Measurements from ENCODE around the gene GBF1. TPM values are rescaled to one million over a fixed set of nuclear protein-coding genes. Genes with fewer than 3 reads are reported as not detected.

Gene GBF1
- total and polyA plus RNA-seq, 2 experiments from 2014 or later: 43.1 to 55.4 TPM

- Histone ChIP-seq H4K20me1 (ENCODE audit: insufficient read depth, poor library complexity, severe bottlenecking) (peaks cover 72% of the 10 kb centered on the region), H3K9me2 (replicated peaks; ENCODE audit: insufficient read depth) (no peaks in the 10 kb centered on the region), H2AFZ (no peak overlapping the region), H3K27me3 (no peaks in the 10 kb centered on the region), H3K27ac (no peak overlapping the region), H3K9me3 (ENCODE audit: low read depth) (no peaks in the 10 kb centered on the region), H3K79me2 (peaks cover 84% of the 10 kb centered on the region), H3K4me1 (ENCODE audit: insufficient read depth) (peaks cover 37% of the 10 kb centered on the region), H3K36me3 (replicated peaks; ENCODE audit: insufficient read depth, low read depth) (no peaks in the 10 kb centered on the region), H3K4me3 (no peak overlapping the region), H3K4me2 (no peak overlapping the region)
- DNase-seq (ENCODE audit: low spot score): no peak
- TF ChIP-seq EZH2phosphoT487 (IDR thresholded peaks at IDR 0.05; ENCODE audit: low read depth, severe bottlenecking, unreplicated experiment) (no peak), EZH2 (IDR thresholded peaks at IDR 0.05; ENCODE audit: borderline replicate concordance) (no peak)
- TF ChIP-seq, protein P1, sequence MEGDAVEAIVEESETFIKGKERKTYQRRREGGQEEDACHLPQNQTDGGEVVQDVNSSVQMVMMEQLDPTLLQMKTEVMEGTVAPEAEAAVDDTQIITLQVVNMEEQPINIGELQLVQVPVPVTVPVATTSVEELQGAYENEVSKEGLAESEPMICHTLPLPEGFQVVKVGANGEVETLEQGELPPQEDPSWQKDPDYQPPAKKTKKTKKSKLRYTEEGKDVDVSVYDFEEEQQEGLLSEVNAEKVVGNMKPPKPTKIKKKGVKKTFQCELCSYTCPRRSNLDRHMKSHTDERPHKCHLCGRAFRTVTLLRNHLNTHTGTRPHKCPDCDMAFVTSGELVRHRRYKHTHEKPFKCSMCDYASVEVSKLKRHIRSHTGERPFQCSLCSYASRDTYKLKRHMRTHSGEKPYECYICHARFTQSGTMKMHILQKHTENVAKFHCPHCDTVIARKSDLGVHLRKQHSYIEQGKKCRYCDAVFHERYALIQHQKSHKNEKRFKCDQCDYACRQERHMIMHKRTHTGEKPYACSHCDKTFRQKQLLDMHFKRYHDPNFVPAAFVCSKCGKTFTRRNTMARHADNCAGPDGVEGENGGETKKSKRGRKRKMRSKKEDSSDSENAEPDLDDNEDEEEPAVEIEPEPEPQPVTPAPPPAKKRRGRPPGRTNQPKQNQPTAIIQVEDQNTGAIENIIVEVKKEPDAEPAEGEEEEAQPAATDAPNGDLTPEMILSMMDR (IDR thresholded peaks at IDR 0.05; ENCODE audit: poor library complexity): no peak
- WGBS (ENCODE audit: low lambda C conversion rate, missing lambda C conversion rate): 95% methylated on average over 1 of the region's 1 CpG
These were observed 69.5 kb downstream of the GBF1 start for GRCh38 chr10:102314801-102315200.

DNA sequence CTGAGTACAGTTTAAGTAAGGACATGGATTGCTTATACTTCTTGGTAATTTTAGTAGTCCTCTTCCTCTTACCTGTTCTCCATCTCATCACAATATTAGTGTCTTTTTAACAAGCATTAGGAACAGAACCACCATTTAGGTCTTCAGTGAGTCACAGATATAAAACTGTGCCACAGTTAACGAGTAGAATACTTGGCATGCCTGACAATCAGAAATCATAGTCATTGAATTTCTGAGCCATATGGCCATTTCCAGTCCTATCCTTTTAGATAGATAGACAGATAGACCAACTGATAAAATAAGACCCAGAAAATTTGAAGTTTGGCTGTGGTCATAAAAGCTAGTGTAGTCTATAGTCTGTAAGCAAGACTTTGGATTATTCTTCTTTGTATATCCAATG is 71.1 kb downstream of the GBF1 start:
- H3K9me2 ChIP-seq (replicated peaks; ENCODE audit: insufficient read depth): no peaks in the 10 kb centered on the region
- H3K4me3 ChIP-seq: no peak overlapping the region
- no peak overlapping the region for H2AFZ ChIP-seq
- H3K4me1 ChIP-seq (ENCODE audit: insufficient read depth): peaks cover 21% of the 10 kb centered on the region
- H3K27me3 ChIP-seq: no peaks in the 10 kb centered on the region
- WGBS (ENCODE audit: low lambda C conversion rate, missing lambda C conversion rate): 94% methylated on average over 1 of the region's 1 CpG
- H3K79me2 ChIP-seq: peaks cover 87% of the 10 kb centered on the region
- DNase-seq (ENCODE audit: low spot score): no peak
- no peaks in the 10 kb centered on the region for H3K9me3 ChIP-seq (ENCODE audit: low read depth)
- no peak overlapping the region for H3K27ac ChIP-seq
- H4K20me1 ChIP-seq (ENCODE audit: insufficient read depth, poor library complexity, severe bottlenecking): peaks cover 60% of the 10 kb centered on the region
- no peak overlapping the region for H3K4me2 ChIP-seq
- H3K36me3 ChIP-seq (replicated peaks; ENCODE audit: insufficient read depth, low read depth): no peaks in the 10 kb centered on the region
- TF ChIP-seq EZH2 (IDR thresholded peaks at IDR 0.05; ENCODE audit: borderline replicate concordance) (no peak), EZH2phosphoT487 (IDR thresholded peaks at IDR 0.05; ENCODE audit: low read depth, severe bottlenecking, unreplicated experiment) (no peak)
- TF ChIP-seq, protein P1 (IDR thresholded peaks at IDR 0.05; ENCODE audit: poor library complexity): no peak

GRCh38 chr10:102322914-102323313 is 77.6 kb downstream of the GBF1 start:
- H3K27me3 ChIP-seq: no peaks in the 10 kb centered on the region
- no peak overlapping the region for H3K27ac ChIP-seq
- H2AFZ ChIP-seq: no peak overlapping the region
- H3K79me2 ChIP-seq: peaks cover 83% of the 10 kb centered on the region
- H3K4me3 ChIP-seq: no peak overlapping the region
- H3K9me2 ChIP-seq (replicated peaks; ENCODE audit: insufficient read depth): no peaks in the 10 kb centered on the region
- 100% methylated on average over 2 of the region's 2 CpGs for WGBS (ENCODE audit: low lambda C conversion rate, missing lambda C conversion rate)
- no peak for TF ChIP-seq EZH2 (IDR thresholded peaks at IDR 0.05; ENCODE audit: borderline replicate concordance)
- H4K20me1 ChIP-seq (ENCODE audit: insufficient read depth, poor library complexity, severe bottlenecking): peaks cover 62% of the 10 kb centered on the region
- no peak for DNase-seq (ENCODE audit: low spot score)
- H3K4me1 ChIP-seq (ENCODE audit: insufficient read depth): peaks cover 10% of the 10 kb centered on the region
- H3K36me3 ChIP-seq (replicated peaks; ENCODE audit: insufficient read depth, low read depth): no peaks in the 10 kb centered on the region
- H3K4me2 ChIP-seq: no peak overlapping the region
- no peaks in the 10 kb centered on the region for H3K9me3 ChIP-seq (ENCODE audit: low read depth)

DNA sequence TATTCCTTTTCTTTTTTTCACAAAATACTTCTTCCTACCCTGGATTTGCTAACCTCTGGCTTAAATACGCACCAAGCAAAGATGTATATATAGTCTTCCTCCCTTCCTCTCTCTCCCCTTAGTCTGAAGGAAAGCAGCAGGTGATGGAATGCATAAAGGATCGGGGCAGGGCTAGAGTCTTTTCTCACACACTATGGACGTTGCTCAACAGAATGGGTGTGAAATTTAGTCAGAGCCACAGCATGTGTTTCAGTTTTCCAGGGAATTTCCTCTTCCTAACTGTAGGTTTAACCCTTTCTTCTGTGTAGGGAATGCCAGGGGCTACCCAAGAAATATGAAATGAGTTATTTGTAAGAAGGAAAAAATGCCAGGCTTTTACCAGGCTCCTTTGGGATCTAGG is 78.7 kb downstream of the GBF1 start:
- Histone ChIP-seq H3K4me3 (no peak overlapping the region), H3K4me1 (ENCODE audit: insufficient read depth) (peaks cover 20% of the 10 kb centered on the region), H3K36me3 (replicated peaks; ENCODE audit: insufficient read depth, low read depth) (no peaks in the 10 kb centered on the region), H3K9me3 (ENCODE audit: low read depth) (no peaks in the 10 kb centered on the region), H3K9me2 (replicated peaks; ENCODE audit: insufficient read depth) (no peaks in the 10 kb centered on the region), H3K79me2 (peaks cover 83% of the 10 kb centered on the region), H3K4me2 (no peak overlapping the region), H3K27me3 (no peaks in the 10 kb centered on the region), H3K27ac (no peak overlapping the region), H4K20me1 (ENCODE audit: insufficient read depth, poor library complexity, severe bottlenecking) (peaks cover 67% of the 10 kb centered on the region), H2AFZ (no peak overlapping the region)
- no peak for DNase-seq (ENCODE audit: low spot score)
- TF ChIP-seq, protein P1 (IDR thresholded peaks at IDR 0.05; ENCODE audit: poor library complexity): no peak
- no peak for TF ChIP-seq EZH2 (IDR thresholded peaks at IDR 0.05; ENCODE audit: borderline replicate concordance)
- TF ChIP-seq EZH2phosphoT487 (IDR thresholded peaks at IDR 0.05; ENCODE audit: low read depth, severe bottlenecking, unreplicated experiment): no peak
- 72% methylated on average over 3 of the region's 3 CpGs for WGBS (ENCODE audit: low lambda C conversion rate, missing lambda C conversion rate)

Measured in hepatocyte (in vitro differentiated cells).